IPS-11a (cell line): ENCODE data around the gene ERC1.

Experiments
- H3K4me3 ChIP-seq: one replicate; pipeline ENCODE4 v1.5.1; 2013; ENCODE audit warnings: low read depth, low read length, control low read depth

ERC1 gene

GRCh38 chr12:1375323-1375722 is 384.3 kb downstream of the ERC1 start:
- H3K4me3 ChIP-seq, result no peak overlapping the region

- H3K4me3 ChIP-seq, result no peak overlapping the region
Observed at GRCh38 chr12:1377117-1377516, 386.1 kb downstream of the ERC1 start.

- H3K4me3 ChIP-seq, result no peak overlapping the region
Observed at GRCh38 chr12:1377681-1378080, 386.7 kb downstream of the ERC1 start.

- no peak overlapping the region for H3K4me3 ChIP-seq
Observed at GRCh38 chr12:1380171-1380851, 389.3 kb downstream of the ERC1 start.

- no peak overlapping the region for H3K4me3 ChIP-seq
Observed at GRCh38 chr12:1382151-1382550, 391.1 kb downstream of the ERC1 start.

GRCh38 chr12:1382826-1383225 is 391.8 kb downstream of the ERC1 start:
- H3K4me3 ChIP-seq, result no peak overlapping the region

- no peak overlapping the region for H3K4me3 ChIP-seq
Observed at GRCh38 chr12:1383758-1384157, 392.7 kb downstream of the ERC1 start.

- no peak overlapping the region for H3K4me3 ChIP-seq
Observed at GRCh38 chr12:1384910-1385309, 393.9 kb downstream of the ERC1 start.

- H3K4me3 ChIP-seq, result no peak overlapping the region
Observed at GRCh38 chr12:1391722-1392121, 400.7 kb downstream of the ERC1 start.

GRCh38 chr12:1395421-1395955 is 404.5 kb downstream of the ERC1 start:
- no peak overlapping the region for H3K4me3 ChIP-seq

- H3K4me3 ChIP-seq, result no peak overlapping the region
Observed at GRCh38 chr12:1398673-1399072, 407.6 kb downstream of the ERC1 start.

- H3K4me3 ChIP-seq, result no peak overlapping the region
Observed at GRCh38 chr12:1401891-1402290, 410.9 kb downstream of the ERC1 start.

- H3K4me3 ChIP-seq, result no peak overlapping the region
Observed at GRCh38 chr12:1403417-1403816, 412.4 kb downstream of the ERC1 start.

- no peak overlapping the region for H3K4me3 ChIP-seq
Observed at GRCh38 chr12:1405619-1406018, 414.6 kb downstream of the ERC1 start.

GRCh38 chr12:1410794-1411193 is 419.8 kb downstream of the ERC1 start:
- no peak overlapping the region for H3K4me3 ChIP-seq

- H3K4me3 ChIP-seq, result no peak overlapping the region
Observed at GRCh38 chr12:1413930-1414329, 422.9 kb downstream of the ERC1 start.

- H3K4me3 ChIP-seq, result no peak overlapping the region
Observed at GRCh38 chr12:1418144-1418543, 427.1 kb downstream of the ERC1 start.

GRCh38 chr12:1419849-1420371 is 428.9 kb downstream of the ERC1 start:
- H3K4me3 ChIP-seq, result no peak overlapping the region

- H3K4me3 ChIP-seq, result no peak overlapping the region
Observed at GRCh38 chr12:1421091-1421846, 430.2 kb downstream of the ERC1 start.

GRCh38 chr12:1422604-1423315 is 431.7 kb downstream of the ERC1 start:
- no peak overlapping the region for H3K4me3 ChIP-seq

- H3K4me3 ChIP-seq, result no peak overlapping the region
Observed at GRCh38 chr12:1424674-1425395, 433.8 kb downstream of the ERC1 start.
